Measurements from ENCODE around the gene NASP. TPM values are rescaled to one million over a fixed set of nuclear protein-coding genes. Genes with fewer than 3 reads are reported as not detected.

The NASP gene, protein sequence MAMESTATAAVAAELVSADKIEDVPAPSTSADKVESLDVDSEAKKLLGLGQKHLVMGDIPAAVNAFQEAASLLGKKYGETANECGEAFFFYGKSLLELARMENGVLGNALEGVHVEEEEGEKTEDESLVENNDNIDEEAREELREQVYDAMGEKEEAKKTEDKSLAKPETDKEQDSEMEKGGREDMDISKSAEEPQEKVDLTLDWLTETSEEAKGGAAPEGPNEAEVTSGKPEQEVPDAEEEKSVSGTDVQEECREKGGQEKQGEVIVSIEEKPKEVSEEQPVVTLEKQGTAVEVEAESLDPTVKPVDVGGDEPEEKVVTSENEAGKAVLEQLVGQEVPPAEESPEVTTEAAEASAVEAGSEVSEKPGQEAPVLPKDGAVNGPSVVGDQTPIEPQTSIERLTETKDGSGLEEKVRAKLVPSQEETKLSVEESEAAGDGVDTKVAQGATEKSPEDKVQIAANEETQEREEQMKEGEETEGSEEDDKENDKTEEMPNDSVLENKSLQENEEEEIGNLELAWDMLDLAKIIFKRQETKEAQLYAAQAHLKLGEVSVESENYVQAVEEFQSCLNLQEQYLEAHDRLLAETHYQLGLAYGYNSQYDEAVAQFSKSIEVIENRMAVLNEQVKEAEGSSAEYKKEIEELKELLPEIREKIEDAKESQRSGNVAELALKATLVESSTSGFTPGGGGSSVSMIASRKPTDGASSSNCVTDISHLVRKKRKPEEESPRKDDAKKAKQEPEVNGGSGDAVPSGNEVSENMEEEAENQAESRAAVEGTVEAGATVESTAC
- total RNA-seq (10 to 100 TPM; 64.8 to 80.3 (median 75.4) TPM), polyA plus RNA-seq (100 to 1,000 TPM in 2 of 3 donors, 10 to 100 TPM in 1; 76.8 to 159 (median 133) TPM)

DNA sequence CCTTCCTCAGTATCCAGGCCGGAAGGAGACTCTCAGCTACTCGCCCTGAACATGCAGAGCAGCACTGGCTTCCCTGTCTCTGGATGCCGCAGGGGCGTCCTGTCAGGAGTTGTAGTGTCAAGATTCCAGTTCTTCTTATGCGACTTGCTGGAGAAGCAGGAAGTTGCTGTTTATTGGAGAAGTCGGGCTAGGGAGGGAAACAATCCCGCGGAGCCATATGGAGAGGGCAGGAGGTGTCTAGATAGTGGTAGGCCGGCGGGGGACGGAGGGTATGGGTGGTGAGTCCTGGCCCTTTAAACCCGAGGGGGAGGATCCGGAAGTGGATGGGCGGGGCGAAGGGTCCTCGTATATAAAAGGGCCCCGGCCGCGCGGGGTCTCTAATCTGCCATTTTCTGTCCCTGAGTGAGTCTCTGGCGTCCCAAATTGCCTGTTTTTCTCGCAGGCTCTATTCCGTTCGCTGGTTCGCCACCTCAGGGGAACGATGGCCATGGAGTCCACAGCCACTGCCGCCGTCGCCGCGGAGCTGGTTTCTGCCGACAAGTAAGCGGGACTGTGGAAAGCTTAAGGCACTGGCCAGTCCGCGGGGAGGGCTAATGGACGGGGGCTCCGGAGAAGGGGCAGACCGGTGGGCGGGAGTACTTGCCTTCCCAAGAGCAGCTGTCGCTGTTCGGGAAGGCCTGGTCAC, at the start of gene NASP:
NASP (plus strand) TSS at position 376 of the 685 bp plus-strand sequence; CDS start at position 482, 106 bp downstream.
- Histone ChIP-seq H3K4me3 (peak within 1 kb of the TSS; percentile 79 to 98 (median 82)), H3K9me3 (no peaks in the 10 kb centered on the region), H3K27ac (peak within 1 kb of the TSS; percentile 92 to 98 (median 94)), H3K27me3 (no peaks in the 10 kb centered on the region), H3K36me3 (no peaks in the 10 kb centered on the region), H3K4me1 (peaks cover 0 to 31% (median 23%) of the 10 kb centered on the region in 4 donors)
- peak; percentile 95 for DNase-seq
- intact Hi-C loops (cut with DNase I), result loop anchor here (2.0 to 10.0 kb wide), 2 partner anchors 101 to 569 kb away; partner anchors contain the start of genes HECTD3 and UROD
- 0% methylated on average over 40 of the region's 41 CpGs for WGBS, 2 donors
- TF ChIP-seq POLR2A (IDR thresholded peaks at IDR 0.05) (peak; percentile 67 to 86), EP300 (IDR thresholded peaks at IDR 0.05) (no peak), POLR2AphosphoS5 (IDR thresholded peaks at IDR 0.05) (peak; percentile 86 to 97 (median 93))
- TF ChIP-seq, protein P1, sequence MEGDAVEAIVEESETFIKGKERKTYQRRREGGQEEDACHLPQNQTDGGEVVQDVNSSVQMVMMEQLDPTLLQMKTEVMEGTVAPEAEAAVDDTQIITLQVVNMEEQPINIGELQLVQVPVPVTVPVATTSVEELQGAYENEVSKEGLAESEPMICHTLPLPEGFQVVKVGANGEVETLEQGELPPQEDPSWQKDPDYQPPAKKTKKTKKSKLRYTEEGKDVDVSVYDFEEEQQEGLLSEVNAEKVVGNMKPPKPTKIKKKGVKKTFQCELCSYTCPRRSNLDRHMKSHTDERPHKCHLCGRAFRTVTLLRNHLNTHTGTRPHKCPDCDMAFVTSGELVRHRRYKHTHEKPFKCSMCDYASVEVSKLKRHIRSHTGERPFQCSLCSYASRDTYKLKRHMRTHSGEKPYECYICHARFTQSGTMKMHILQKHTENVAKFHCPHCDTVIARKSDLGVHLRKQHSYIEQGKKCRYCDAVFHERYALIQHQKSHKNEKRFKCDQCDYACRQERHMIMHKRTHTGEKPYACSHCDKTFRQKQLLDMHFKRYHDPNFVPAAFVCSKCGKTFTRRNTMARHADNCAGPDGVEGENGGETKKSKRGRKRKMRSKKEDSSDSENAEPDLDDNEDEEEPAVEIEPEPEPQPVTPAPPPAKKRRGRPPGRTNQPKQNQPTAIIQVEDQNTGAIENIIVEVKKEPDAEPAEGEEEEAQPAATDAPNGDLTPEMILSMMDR (IDR thresholded peaks at IDR 0.05), result no peak

DNA sequence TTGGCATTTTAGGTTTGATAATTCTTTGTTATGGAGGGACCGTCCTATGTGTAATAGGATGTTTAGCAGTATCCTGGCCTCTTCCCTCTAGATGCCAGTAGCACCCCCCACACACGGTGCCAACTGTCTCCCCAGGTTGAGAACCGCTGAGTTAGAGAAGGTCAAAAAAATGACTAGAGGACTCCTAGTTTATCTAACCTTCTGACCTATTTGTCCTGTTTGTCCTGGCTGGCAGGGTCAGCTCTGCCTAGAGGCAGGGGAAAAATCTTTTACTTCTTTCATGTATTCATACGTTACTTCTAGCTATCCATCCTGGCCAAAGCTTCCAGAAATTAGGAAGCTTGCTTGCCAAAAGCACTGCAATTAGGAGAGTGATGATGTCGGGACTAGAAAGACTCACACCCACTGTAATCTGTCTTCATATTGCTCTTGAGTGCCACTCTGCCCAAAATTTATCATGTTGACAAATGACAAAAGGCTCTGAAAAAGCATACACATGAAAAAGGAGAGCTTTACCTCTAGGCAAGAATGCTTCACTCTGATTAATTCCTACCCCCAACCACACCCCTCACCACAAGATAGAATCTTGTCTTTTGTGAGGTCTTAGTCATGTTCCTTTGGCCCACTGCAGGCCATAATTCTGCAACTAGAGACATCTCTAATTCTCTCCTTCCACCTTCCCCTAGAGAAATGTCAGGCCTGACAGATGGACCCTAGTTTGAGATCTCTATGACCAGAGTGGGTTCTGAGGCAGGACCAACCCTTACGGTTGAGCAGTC, 47.7 kb upstream of the NASP start:
- no peaks in the 10 kb centered on the region for H3K4me1 ChIP-seq
- TF ChIP-seq, protein P1 (IDR thresholded peaks at IDR 0.05), result no peak
- TF ChIP-seq POLR2AphosphoS5 (IDR thresholded peaks at IDR 0.05) (no peak), POLR2A (IDR thresholded peaks at IDR 0.05) (no peak), EP300 (IDR thresholded peaks at IDR 0.05) (no peak)
- DNase-seq, result no peak
- intact Hi-C loops (cut with DNase I), result no loop called here
- no peaks in the 10 kb centered on the region for H3K9me3 ChIP-seq
- H3K36me3 ChIP-seq, result no peaks in the 10 kb centered on the region
- H3K27ac ChIP-seq, result no peak overlapping the region
- H3K4me3 ChIP-seq, result no peak overlapping the region
- no peaks in the 10 kb centered on the region for H3K27me3 ChIP-seq
- 80 to 85% methylated on average over 6 of the region's 6 CpGs for WGBS, 2 donors

DNA sequence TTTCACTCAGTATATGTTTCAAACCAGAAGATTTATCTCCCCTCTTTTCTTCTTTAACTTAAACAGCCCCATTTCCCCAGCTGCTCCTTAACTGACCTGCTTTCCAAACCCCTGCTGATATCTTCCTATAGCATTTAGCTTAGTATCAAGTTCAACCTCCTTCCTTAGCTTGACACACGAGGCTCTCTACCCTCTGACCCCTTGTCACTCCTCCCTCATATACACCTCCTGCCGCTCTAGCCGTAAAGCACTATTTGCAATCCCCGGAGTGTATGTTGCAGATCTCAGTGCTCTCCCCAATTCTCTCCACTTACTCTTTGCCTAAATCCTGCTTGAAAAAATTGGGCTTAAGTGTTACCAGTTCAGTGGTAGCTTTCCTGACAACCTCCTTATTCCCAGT, 47.0 kb upstream of the NASP start:
- no peaks in the 10 kb centered on the region for H3K4me1 ChIP-seq
- TF ChIP-seq, protein P1 (IDR thresholded peaks at IDR 0.05), result no peak
- TF ChIP-seq POLR2AphosphoS5 (IDR thresholded peaks at IDR 0.05) (no peak), EP300 (IDR thresholded peaks at IDR 0.05) (no peak)
- H3K9me3 ChIP-seq, result no peaks in the 10 kb centered on the region
- DNase-seq, result no peak
- WGBS, 2 donors, result 66 to 72% methylated on average over 4 of the region's 4 CpGs
- intact Hi-C loops (cut with DNase I), result no loop called here
- no peaks in the 10 kb centered on the region for H3K27me3 ChIP-seq
- no peak overlapping the region for H3K4me3 ChIP-seq
- no peaks in the 10 kb centered on the region for H3K36me3 ChIP-seq
- no peak overlapping the region for H3K27ac ChIP-seq

DNA sequence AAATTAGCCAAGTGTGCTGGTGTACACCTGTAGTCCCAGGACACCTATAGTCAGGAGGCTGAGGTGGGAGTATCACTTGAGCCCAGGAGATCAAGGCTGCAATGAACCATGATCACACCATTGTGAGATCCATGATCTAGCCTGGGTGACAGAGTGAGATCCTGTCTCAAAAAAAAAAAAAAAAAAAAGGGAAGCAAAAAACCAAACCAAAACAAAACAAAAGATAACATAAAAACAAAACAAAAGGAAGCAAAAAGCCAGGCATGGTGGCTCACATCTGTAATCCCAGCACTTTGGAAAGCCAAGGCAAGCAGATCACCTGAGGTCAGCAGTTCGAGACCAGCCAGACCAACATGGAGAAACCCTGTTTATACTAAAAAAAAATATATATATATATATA, 42.6 kb upstream of the NASP start:
- WGBS, 2 donors, result 92 to 94% methylated on average over 1 of the region's 1 CpG
- DNase-seq, result no peak
- TF ChIP-seq EP300 (IDR thresholded peaks at IDR 0.05) (no peak), POLR2A (IDR thresholded peaks at IDR 0.05) (no peak), POLR2AphosphoS5 (IDR thresholded peaks at IDR 0.05) (no peak)
- TF ChIP-seq, protein P1 (IDR thresholded peaks at IDR 0.05), result no peak
- Histone ChIP-seq H3K4me3 (no peak overlapping the region), H3K27ac (no peak overlapping the region), H3K36me3 (no peaks in the 10 kb centered on the region), H3K9me3 (no peaks in the 10 kb centered on the region), H3K4me1 (no peaks in the 10 kb centered on the region), H3K27me3 (no peaks in the 10 kb centered on the region)
- intact Hi-C loops (cut with DNase I), result no loop called here

All from sigmoid colon (tissue), 7 donors.